ENCODE data around the gene FGD4. TPM values are rescaled to one million over a fixed set of nuclear protein-coding genes. Genes with fewer than 3 reads are reported as not detected.

The FGD4 gene
- total and polyA plus RNA-seq, 2 of the 4 experiments (the other 2 are of a cell fraction): 2.1 to 8.8 TPM

GRCh38 chr12:32535288-32535999 is 136.1 kb downstream of the FGD4 start:
- Histone ChIP-seq H4K91ac (ENCODE audit: insufficient read depth, low read depth, low read length) (peak overlapping the region; percentile 63), H3K9me1 (ENCODE audit: insufficient read depth, low read length) (peaks cover 9% of the 10 kb centered on the region), H3K4me3 (ENCODE audit: insufficient read depth, low read depth, low read length) (peak overlapping the region; percentile 50), H3K9ac (ENCODE audit: low read depth, low read length) (peak overlapping the region; percentile 29), H2AK9ac (replicated peaks; ENCODE audit: low read depth, low read length, poor library complexity) (peak overlapping the region; percentile 74), H4K5ac (ENCODE audit: low read depth, low read length) (peak overlapping the region; percentile 41), H2AFZ (replicated peaks; ENCODE audit: low read length, poor library complexity) (peak overlapping the region; percentile 27), H3K4me1 (ENCODE audit: control insufficient read depth, insufficient read depth, low read length) (peaks cover 4% of the 10 kb centered on the region), H3K36me3 (ENCODE audit: control insufficient read depth, insufficient read depth, low read length) (no peaks in the 10 kb centered on the region), H2BK5ac (ENCODE audit: low read depth, low read length, poor library complexity, severe bottlenecking) (peak overlapping the region; percentile 72), H2BK20ac (ENCODE audit: low read depth, low read length) (peak overlapping the region; percentile 74; the same call in 1 of the 2 replicates), H3K27me3 (ENCODE audit: control insufficient read depth, insufficient read depth, low read length) (no peaks in the 10 kb centered on the region), H2BK15ac (ENCODE audit: low read depth, low read length) (peak overlapping the region; percentile 5; the same call in 1 of the 3 replicates), H2BK120ac (ENCODE audit: low read depth, low read length) (peak overlapping the region; percentile 90), H2AK5ac (ENCODE audit: low read depth, low read length) (peak overlapping the region; percentile 38; the same call in 1 of the 2 replicates), H3K79me1 (ENCODE audit: low read depth in 1 of 2, low read length in 2 of 2) (peaks cover 7 to 21% of the 10 kb centered on the region in 2 experiments), H4K8ac (ENCODE audit: low read depth in 2 of 2, low read length in 2 of 2) (peak overlapping the region in 1 of 2 experiments; percentile 33; a peak in 2 of 4 replicates), H3K23ac (ENCODE audit: low read depth, low read length) (peak overlapping the region; percentile 25; the same call in 1 of the 2 replicates), H3K9me3 (ENCODE audit: control insufficient read depth, insufficient read depth, low read length) (no peaks in the 10 kb centered on the region), H3K27ac (ENCODE audit: insufficient read depth, low read length) (peak overlapping the region; percentile 59), H3K14ac (replicated peaks; ENCODE audit: low read depth, low read length) (peak overlapping the region; percentile 77), H3K56ac (ENCODE audit: extremely low read depth, insufficient read depth, low read length) (peak overlapping the region; percentile 79; the same call in 1 of the 2 replicates), H3K18ac (ENCODE audit: low read depth, low read length) (peak overlapping the region; percentile 72), H3K4ac (ENCODE audit: low read depth, low read length) (peak overlapping the region; percentile 83), H4K20me1 (ENCODE audit: insufficient read depth, low read length) (peaks cover 11% of the 10 kb centered on the region; the same call in 1 of the 2 replicates), H3K4me2 (ENCODE audit: low read depth, low read length) (peak overlapping the region; percentile 94)
- ChIA-PET CTCF (no interaction called here), POLR2A (ENCODE audit: unreplicated experiment) (interaction anchor here (0.6 kb wide), 3 partner anchors 9 to 50 kb away, joined by 3 read pairs; no protein-coding TSS in a partner anchor)
- DNase-seq (peak; percentile 69), ATAC-seq (ENCODE audit: low read depth) (peak; percentile 59)
- BruUV-seq (replicated peaks): no TSS peak
- no CpG with 5 or more reads among the region's 6 CpGs for WGBS, 2 experiments (ENCODE audit: extremely low coverage in 2 of 2, insufficient read length in 1 of 2)
- dilution Hi-C loops (cut with HindIII; ENCODE audit: low sequenced_read_pairs, unreplicated experiment): no loop called here
- in situ Hi-C loops (cut with MboI; ENCODE audit: low sequenced_read_pairs): no loop called here
- intact Hi-C loops (cut with micrococcal nuclease): loop anchor here (2.0 to 10.0 kb wide), 3 partner anchors 13 to 151 kb away; no protein-coding TSS in a partner anchor
- TF ChIP-seq RCOR1 (IDR thresholded peaks at IDR 0.05; ENCODE audit: insufficient replicate concordance, low read length) (no peak), FOS (IDR thresholded peaks at IDR 0.05; ENCODE audit: low read depth, low read length) (no peak), BHLHE40 (IDR thresholded peaks at IDR 0.05; ENCODE audit: low read depth, low read length) (no peak), RAD21 (IDR thresholded peaks at IDR 0.05; ENCODE audit: low read length) (no peak), MXI1 (IDR thresholded peaks at IDR 0.05; ENCODE audit: borderline replicate concordance, low read depth, low read length) (0 out of 2 replicates have a peak, but pooled peaks have one; percentile 16), RFX5 (IDR thresholded peaks at IDR 0.05; ENCODE audit: low read depth, low read length) (no peak), MAZ (IDR thresholded peaks at IDR 0.05; ENCODE audit: borderline replicate concordance, low read depth, low read length) (no peak), POLR2A (IDR thresholded peaks at IDR 0.05; ENCODE audit: low read depth, low read length) (peak; percentile 32; the same call in 1 of the 2 replicates), SMC3 (IDR thresholded peaks at IDR 0.05; ENCODE audit: low read depth, low read length) (0 out of 2 replicates have a peak, but pooled peaks have one; percentile 5), NFE2L2 (IDR thresholded peaks at IDR 0.05; ENCODE audit: low read depth, low read length) (no peak), CEBPB (IDR thresholded peaks at IDR 0.05; ENCODE audit: low read depth, low read length) (no peak)
- TF ChIP-seq, protein P1, sequence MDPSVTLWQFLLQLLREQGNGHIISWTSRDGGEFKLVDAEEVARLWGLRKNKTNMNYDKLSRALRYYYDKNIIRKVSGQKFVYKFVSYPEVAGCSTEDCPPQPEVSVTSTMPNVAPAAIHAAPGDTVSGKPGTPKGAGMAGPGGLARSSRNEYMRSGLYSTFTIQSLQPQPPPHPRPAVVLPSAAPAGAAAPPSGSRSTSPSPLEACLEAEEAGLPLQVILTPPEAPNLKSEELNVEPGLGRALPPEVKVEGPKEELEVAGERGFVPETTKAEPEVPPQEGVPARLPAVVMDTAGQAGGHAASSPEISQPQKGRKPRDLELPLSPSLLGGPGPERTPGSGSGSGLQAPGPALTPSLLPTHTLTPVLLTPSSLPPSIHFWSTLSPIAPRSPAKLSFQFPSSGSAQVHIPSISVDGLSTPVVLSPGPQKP (IDR thresholded peaks at IDR 0.05; ENCODE audit: borderline replicate concordance, low read depth, low read length): no peak
- TF ChIP-seq, protein P2, sequence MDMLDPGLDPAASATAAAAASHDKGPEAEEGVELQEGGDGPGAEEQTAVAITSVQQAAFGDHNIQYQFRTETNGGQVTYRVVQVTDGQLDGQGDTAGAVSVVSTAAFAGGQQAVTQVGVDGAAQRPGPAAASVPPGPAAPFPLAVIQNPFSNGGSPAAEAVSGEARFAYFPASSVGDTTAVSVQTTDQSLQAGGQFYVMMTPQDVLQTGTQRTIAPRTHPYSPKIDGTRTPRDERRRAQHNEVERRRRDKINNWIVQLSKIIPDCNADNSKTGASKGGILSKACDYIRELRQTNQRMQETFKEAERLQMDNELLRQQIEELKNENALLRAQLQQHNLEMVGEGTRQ (IDR thresholded peaks at IDR 0.05; ENCODE audit: low read depth, low read length): no peak
- TF ChIP-seq, protein P3, sequence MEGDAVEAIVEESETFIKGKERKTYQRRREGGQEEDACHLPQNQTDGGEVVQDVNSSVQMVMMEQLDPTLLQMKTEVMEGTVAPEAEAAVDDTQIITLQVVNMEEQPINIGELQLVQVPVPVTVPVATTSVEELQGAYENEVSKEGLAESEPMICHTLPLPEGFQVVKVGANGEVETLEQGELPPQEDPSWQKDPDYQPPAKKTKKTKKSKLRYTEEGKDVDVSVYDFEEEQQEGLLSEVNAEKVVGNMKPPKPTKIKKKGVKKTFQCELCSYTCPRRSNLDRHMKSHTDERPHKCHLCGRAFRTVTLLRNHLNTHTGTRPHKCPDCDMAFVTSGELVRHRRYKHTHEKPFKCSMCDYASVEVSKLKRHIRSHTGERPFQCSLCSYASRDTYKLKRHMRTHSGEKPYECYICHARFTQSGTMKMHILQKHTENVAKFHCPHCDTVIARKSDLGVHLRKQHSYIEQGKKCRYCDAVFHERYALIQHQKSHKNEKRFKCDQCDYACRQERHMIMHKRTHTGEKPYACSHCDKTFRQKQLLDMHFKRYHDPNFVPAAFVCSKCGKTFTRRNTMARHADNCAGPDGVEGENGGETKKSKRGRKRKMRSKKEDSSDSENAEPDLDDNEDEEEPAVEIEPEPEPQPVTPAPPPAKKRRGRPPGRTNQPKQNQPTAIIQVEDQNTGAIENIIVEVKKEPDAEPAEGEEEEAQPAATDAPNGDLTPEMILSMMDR (conservative IDR thresholded peaks at IDR 0.05; ENCODE audit: low read depth, low read length): no peak

Measured in IMR-90 (cell line).